NCI-H526 treated with DMSO at 0.1 percent for 48 hours (cell line): Measurements from ENCODE around the gene POLE.

Experiments used
- DNase-seq: peaks from one replicate; lab custom pipeline; 2025; lab: John Stamatoyannopoulos, UW

The POLE gene

GRCh38 chr12:132653567-132654290 lies 33.4 kb downstream of the POLE start:
- no peak for DNase-seq

- peak; percentile 100 for DNase-seq
Measured at GRCh38 chr12:132651444-132652100, 35.6 kb downstream of the POLE start.

GRCh38 chr12:132649226-132649945 lies 37.8 kb downstream of the POLE start:
- DNase-seq, result no peak

DNA sequence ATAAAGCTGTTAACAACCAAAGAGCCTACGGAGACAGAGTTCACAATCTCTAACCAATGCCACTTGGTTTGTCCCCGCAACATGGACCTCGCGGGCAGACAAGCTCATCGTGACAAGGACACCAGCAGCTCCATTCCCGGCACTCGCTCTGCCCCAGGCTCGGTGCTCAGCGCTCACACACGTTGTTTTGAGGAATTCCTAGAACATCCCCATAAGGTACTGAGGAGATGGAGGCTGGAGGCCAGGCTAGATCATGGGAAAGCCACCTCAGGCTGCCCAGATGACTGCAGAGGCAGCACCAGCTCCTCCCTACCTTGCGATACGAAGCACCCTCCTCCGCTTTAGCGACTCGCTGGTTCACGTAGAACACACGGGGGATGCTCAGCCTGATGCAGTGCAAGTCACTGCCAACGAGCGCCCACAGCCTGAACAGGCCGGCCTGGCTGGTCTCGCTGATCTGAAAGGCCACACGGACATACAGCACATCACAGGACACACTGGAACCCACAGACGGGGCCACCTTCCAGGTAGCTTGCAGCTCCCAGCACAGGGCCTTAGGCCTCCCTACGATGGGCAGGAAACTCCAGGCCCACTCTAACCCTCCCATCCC lies 38.4 kb downstream of the POLE start:
- DNase-seq, result no peak

DNA sequence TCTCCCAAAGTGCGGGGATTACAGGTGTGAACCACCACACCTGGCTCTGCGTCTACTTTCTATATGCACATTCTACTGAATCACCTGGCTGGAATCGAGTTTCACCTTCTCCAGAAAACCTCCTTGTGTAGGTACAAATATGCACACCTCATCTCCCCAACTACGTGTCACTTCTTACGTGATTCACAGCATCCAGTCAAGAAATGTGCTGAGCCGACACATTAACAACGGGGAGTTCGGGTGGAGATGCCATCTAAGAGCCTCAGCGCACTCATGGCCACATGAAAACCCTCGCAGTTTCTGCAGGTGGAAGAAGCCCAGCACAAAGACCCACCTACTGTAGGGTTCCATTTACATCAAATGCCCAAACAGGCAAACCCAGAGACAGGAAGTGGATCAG lies 39.3 kb downstream of the POLE start:
- no peak for DNase-seq

DNA sequence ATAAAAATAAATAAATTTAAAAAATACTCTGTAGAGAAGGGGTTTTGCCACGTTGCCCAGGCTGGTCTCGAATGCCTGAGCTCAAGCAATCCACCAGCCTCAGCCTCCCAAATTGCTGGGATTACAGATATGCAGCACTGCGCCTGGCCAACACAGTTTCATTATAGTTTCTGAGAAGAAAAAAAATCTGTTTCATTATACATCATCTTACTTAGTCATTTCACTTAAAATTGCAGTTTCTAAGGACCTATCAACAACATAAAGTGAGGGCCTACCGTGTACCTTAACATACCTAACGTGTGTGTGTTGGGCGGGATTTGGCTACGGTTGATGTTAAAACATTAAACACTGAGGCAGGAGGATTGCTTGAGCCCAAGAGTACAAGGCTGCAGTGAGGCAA lies 40.3 kb downstream of the POLE start:
- no peak for DNase-seq

DNA sequence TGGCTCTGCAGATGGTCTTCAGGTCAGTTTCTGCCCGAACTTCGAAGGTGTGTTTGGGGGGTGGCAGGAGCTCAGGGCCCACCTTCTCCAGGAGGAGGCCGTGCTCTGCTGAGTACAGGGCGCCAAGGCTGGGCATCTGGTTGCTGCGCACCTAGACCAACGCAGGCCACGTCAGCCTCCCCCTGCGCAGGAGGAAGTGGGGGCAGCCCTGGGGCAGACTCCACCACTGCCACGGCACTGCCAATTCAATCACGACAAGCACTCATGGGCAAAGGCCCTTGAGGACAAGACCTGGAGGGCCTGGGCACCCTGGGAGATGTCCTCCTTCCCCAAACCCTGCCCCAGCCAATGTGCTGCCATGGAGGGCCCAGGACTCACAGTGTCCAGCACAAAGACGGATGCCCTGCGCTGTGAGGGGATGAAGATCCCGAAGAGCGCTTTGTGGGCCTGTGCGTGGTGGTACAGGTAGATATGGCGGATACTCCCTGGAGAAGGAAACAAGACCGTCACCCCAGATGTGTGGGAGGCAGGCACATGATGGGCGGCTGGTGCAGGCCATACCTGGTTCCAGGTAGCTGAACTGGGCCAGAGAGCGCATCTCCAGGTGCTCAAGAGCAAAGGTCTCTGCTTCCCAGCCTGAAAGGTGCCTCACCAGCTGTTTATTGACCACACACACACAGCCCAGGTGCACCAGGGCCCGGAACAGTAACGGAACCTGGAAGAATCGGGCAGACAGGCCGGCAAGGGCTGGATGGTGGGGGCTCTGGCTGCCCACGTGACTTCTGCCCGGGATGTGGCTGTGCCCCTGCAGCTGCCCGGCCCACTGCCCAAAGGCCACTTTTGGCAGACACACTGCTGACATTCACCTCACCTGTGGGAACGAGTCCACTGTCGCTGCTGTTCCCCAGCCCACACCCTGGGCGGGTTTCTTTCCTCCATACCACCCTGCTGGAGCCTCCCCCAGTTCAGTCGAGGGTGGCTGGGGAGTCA lies 44.0 kb downstream of the POLE start:
- DNase-seq, result no peak

DNA sequence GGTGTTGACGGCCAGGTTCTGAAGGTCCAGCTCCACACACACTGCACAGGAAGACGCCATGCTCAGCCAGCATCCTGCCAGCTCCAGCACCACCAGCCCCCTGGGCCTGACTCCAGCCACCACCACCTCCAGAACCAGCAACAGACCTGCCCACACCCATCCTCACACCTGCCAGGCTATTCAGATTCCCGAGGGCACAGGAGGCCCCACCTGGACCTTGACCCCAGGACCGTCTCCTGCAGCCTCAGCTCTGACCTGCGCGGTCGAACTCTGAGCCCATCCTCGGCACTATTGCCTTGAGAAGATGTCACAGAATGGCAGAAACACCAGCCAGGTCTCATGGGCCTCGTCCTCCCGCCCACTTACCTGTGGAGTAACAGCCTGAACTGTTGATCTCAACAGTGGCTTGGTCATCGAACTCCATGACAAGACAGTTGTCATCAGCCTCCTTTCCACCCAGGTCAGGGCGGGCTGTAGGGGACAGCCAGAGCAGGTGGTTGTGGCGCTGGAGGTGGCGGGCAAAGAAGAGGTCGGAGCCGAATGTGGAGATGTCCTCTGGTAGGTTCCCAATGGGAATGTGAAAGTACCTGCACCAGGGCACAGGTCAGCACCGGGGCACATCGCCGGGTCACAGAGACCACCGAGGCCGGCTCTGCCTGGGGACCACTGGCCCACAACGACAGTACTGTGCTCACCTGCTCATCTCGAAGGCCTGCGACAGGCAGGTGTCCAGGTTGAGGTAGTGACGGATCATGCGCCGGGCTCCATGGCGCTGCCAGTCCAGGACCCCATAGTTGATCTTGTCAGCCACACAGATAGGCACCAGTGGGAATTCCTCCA lies 45.1 kb downstream of the POLE start:
- DNase-seq, result no peak

DNA sequence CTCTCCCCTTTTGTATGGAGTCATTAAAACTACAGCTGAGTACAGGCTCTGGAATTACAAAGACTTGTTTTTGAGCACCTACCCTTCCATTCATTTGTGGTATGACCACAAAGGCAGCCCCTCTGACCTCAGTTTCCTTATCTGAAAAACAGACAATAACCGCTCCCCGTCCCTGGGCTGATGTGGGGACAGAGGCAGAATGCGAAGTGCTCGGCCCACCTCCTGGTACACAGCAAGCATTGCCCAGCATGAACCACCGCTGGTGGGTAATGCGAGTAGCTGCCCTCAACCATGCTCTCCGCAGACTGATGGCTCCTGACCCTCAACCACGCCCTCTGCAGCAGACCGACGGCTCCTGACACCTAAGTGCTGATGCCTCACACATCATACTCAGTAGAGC lies 46.2 kb downstream of the POLE start:
- no peak for DNase-seq

GRCh38 chr12:132639956-132640520 lies 47.1 kb downstream of the POLE start:
- DNase-seq, result no peak

- no peak for DNase-seq
Measured at GRCh38 chr12:132638541-132639408, 48.4 kb downstream of the POLE start.

- no peak for DNase-seq
Measured at GRCh38 chr12:132637811-132638210, 49.3 kb downstream of the POLE start.

- DNase-seq, result no peak
Measured at GRCh38 chr12:132635076-132635955, 51.8 kb downstream of the POLE start.

DNA sequence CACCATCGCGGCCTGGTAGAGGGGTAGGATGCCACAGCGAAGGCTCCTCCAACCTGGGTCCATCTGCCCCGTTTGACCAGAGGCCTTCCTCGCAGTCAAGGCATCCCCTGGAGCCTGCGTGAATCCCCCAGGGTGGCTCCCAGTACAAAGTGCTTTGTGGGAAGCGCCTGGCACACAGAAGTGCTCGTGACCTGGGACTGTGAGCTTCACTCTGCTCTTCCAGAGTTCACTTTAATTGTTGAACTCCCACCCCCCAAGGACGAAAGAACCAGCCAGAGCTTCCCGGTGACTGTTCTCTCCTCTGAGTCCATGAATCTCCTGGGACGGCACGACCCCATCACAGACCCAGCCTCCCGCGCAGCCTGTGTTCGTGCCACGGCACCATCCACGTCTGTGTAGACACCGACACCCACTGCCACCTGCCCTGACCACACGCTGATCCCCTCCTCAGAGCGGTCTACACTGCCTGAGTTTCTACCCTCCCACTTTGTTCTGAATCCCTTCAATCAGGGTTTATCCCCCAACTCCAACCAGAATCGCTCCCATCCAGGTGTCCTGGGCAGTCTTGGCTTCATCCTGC lies 52.6 kb downstream of the POLE start:
- DNase-seq, result no peak

GRCh38 chr12:132633901-132634300 lies 53.2 kb downstream of the POLE start:
- no peak for DNase-seq

DNA sequence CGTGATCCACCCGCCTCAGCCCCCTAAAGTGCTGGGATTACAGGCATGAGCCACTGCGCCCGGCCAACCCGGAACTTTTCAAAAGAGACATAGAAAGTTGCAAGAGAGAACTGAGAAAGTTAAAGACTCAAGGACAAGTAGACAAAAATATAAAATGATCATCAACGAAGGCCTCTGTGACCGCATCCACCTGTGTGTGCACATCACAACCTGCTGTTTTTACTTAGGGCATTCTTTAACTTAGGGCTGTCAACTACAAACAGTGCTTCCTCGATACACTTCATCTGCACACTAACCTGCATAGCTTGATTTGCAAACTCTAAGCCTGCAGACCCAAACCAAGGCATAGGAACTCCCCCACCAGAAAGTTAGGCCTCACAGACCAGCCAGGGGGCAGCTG lies 53.7 kb downstream of the POLE start:
- no peak for DNase-seq

GRCh38 chr12:132632521-132633228 lies 54.5 kb downstream of the POLE start:
- no peak for DNase-seq
